GM23338 (cell line): ENCODE data around the gene TTPAL. TPM values are rescaled to one million over a fixed set of nuclear protein-coding genes. Genes with fewer than 3 reads are reported as not detected.

Source experiments
- ATAC-seq: fragments of 200-7000 bp; cut with Tn5 transposase; 3 replicates; pipeline ENCODE4 v1.9.1; 2020
- DNase-seq: peaks from one replicate; pipeline ENCODE4 v3.0.0-alpha.2; 2015; ENCODE audit warnings: low spot score
- H2AFZ ChIP-seq: fragments of 200-600 bp; sonication (generic); 2 replicates; pipeline ENCODE4 v1.8.0; 2016; ENCODE audit warnings: antibody characterized with exemption, mild to moderate bottlenecking, moderate library complexity
- H3F3A ChIP-seq: fragments of 200-600 bp; sonication (generic); replicated peaks from 2 replicates; pipeline ENCODE4 v1.8.0; 2017; ENCODE audit warnings: antibody characterized with exemption, mixed run types, low read depth
- H3K27ac ChIP-seq: fragments of 200-600 bp; sonication (generic); 2 replicates; pipeline ENCODE4 v1.6.1; 2016; ENCODE audit warnings: low read depth
- H3K27me3 ChIP-seq: fragments of 200-600 bp; sonication (generic); 2 replicates; pipeline ENCODE4 v1.8.0; 2016; ENCODE audit warnings: mild to moderate bottlenecking, mixed run types, moderate library complexity; ENCODE audit not compliant: insufficient read depth
- H3K36me3 ChIP-seq: fragments of 200-600 bp; sonication (generic); 2 replicates; pipeline ENCODE4 v1.8.0; 2016; ENCODE audit warnings: mild to moderate bottlenecking; ENCODE audit not compliant: insufficient read depth
- H3K4me1 ChIP-seq: fragments of 200-600 bp; sonication (generic); 2 replicates; pipeline ENCODE4 v1.8.0; 2016; ENCODE audit warnings: mild to moderate bottlenecking, moderate library complexity; ENCODE audit not compliant: insufficient read depth
- H3K4me2 ChIP-seq: fragments of 200-600 bp; sonication (generic); 2 replicates; pipeline ENCODE4 v1.7.1; 2017; ENCODE audit warnings: mixed run types
- H3K4me3 ChIP-seq: fragments of 200-600 bp; sonication (generic); 2 replicates; pipeline ENCODE4 v1.6.1; 2016; ENCODE audit warnings: mixed run types
- H3K79me2 ChIP-seq: fragments of 200-600 bp; sonication (generic); replicated peaks from 2 replicates; pipeline ENCODE4 v1.8.0; 2017; ENCODE audit warnings: mild to moderate bottlenecking; ENCODE audit not compliant: insufficient read depth
- H3K9me2 ChIP-seq: fragments of 200-600 bp; sonication (generic); 2 replicates; pipeline ENCODE4 v1.8.0; 2017; ENCODE audit not compliant: insufficient read depth
- H4K20me1 ChIP-seq: fragments of 200-600 bp; sonication (generic); replicated peaks from 2 replicates; pipeline ENCODE4 v1.8.0; 2017; ENCODE audit warnings: mild to moderate bottlenecking; ENCODE audit not compliant: insufficient read depth
- H3K27ac Mint-ChIP-seq: 2 replicates; pipeline ENCODE4 v1.8.0; 2020; ENCODE audit warnings: inconsistent platforms, mild to moderate bottlenecking, moderate library complexity, mixed read lengths
- H3K27me3 Mint-ChIP-seq: 3 replicates; pipeline ENCODE4 v1.8.0; 2022; ENCODE audit warnings: low read depth, mild to moderate bottlenecking, moderate library complexity, mixed read lengths, inconsistent platforms; ENCODE audit not compliant: insufficient read depth, poor library complexity
- H3K36me3 Mint-ChIP-seq: 3 replicates; pipeline ENCODE4 v1.8.0; 2021; ENCODE audit warnings: low read depth, mild to moderate bottlenecking, inconsistent platforms, moderate library complexity, mixed read lengths
- H3K4me1 Mint-ChIP-seq: 3 replicates; pipeline ENCODE4 v1.8.0; 2020; ENCODE audit warnings: mild to moderate bottlenecking, inconsistent platforms, mixed read lengths
- H3K4me3 Mint-ChIP-seq: 3 replicates; pipeline ENCODE4 v1.8.0; 2021; ENCODE audit warnings: moderate library complexity, mild to moderate bottlenecking, inconsistent platforms, mixed read lengths
- H3K9me3 Mint-ChIP-seq: 3 replicates; pipeline ENCODE4 v1.8.0; 2020; ENCODE audit warnings: moderate library complexity, mild to moderate bottlenecking, inconsistent platforms, mixed read lengths
- CREB1 ChIP-seq: fragments of 250-450 bp; sonication (Bioruptor Pico); IDR thresholded peaks from 2 replicates; pipeline ENCODE4 v1.5.0; 2020; ENCODE audit warnings: low read depth, mild to moderate bottlenecking, moderate library complexity
- EZH2 ChIP-seq: fragments of 200-600 bp; sonication (generic); IDR thresholded peaks from one replicate; pipeline ENCODE4 v1.8.0; 2017; ENCODE audit warnings: antibody characterized with exemption, mild to moderate bottlenecking, low read depth; ENCODE audit not compliant: unreplicated experiment
- EZH2phosphoT487 ChIP-seq: fragments of 200-600 bp; sonication (generic); IDR thresholded peaks from one replicate; pipeline ENCODE4 v1.8.1; 2018; ENCODE audit warnings: antibody characterized with exemption; ENCODE audit not compliant: unreplicated experiment
- JUNB ChIP-seq: IDR thresholded peaks from one replicate; pipeline ENCODE4 v1.6.1; 2016; ENCODE audit warnings: antibody characterized with exemption; ENCODE audit not compliant: unreplicated experiment
- NANOG ChIP-seq: IDR thresholded peaks from 2 replicates; pipeline ENCODE4 v1.6.1; 2016; ENCODE audit warnings: antibody characterized with exemption, borderline replicate concordance
- POLR2AphosphoS5 ChIP-seq: IDR thresholded peaks from 2 replicates; pipeline ENCODE4 v1.6.1; 2016; ENCODE audit warnings: antibody characterized with exemption, low read depth
- STAT1 ChIP-seq: IDR thresholded peaks from one replicate; pipeline ENCODE4 v1.6.1; 2016; ENCODE audit warnings: antibody characterized with exemption; ENCODE audit not compliant: unreplicated experiment
- ZNF114 ChIP-seq: fragments of 250-450 bp; sonication (Bioruptor Pico); IDR thresholded peaks from 2 replicates; pipeline ENCODE4 v1.5.0; 2020; ENCODE audit warnings: mild to moderate bottlenecking, moderate library complexity
- ZNF331 ChIP-seq: fragments of 250-450 bp; sonication (Bioruptor Pico); IDR thresholded peaks from 2 replicates; pipeline ENCODE4 v1.5.0; 2020; ENCODE audit warnings: low read depth, mild to moderate bottlenecking, moderate library complexity
- polyA plus RNA-seq: library from polyadenylated mRNA; unstranded; fragments of >200 nt; fragmentation: Nextera tagmentation; extraction: Ambion mirVana; gene quantifications from 2 replicates; pipeline ENCODE4 v1.2.1, GENCODE V29; 2016
- total RNA-seq: library from RNA; depleted of rRNA; stranded (reverse); fragments of >200 nt; shearing (Covaris generic); gene quantifications from 2 replicates; pipeline ENCODE4 v1.2.3, GENCODE V29; 2014
- TF ChIP-seq, protein P1 (sequence below): IDR thresholded peaks from one replicate; pipeline ENCODE4 v1.6.1; 2018; ENCODE audit warnings: antibody characterized with exemption; ENCODE audit not compliant: unreplicated experiment
- TF ChIP-seq, protein P2 (sequence below), 2 experiments: fragments of 200-600 bp in 1 of 2; sonication (generic) in 1 of 2; conservative IDR thresholded peaks; 2 replicates each; pipeline versions ENCODE4 v1.5.1 to v1.6.1; 2016 to 2017; ENCODE audit warnings: antibody characterized with exemption in 2 of 2, low read depth in 2 of 2, mild to moderate bottlenecking in 2 of 2, moderate library complexity in 1 of 2
- TF ChIP-seq, protein P3 (sequence below): IDR thresholded peaks from 2 replicates; pipeline ENCODE4 v1.6.1; 2016; ENCODE audit warnings: antibody characterized with exemption
- TF ChIP-seq, protein P4 (sequence below): fragments of 250-450 bp; sonication (Bioruptor Pico); IDR thresholded peaks from 2 replicates; pipeline ENCODE4 v1.5.0; 2020; ENCODE audit warnings: mild to moderate bottlenecking, moderate library complexity

TTPAL gene
- total and polyA plus RNA-seq, 2 experiments from 2014 or later = 3.7 to 10.2 TPM

DNA sequence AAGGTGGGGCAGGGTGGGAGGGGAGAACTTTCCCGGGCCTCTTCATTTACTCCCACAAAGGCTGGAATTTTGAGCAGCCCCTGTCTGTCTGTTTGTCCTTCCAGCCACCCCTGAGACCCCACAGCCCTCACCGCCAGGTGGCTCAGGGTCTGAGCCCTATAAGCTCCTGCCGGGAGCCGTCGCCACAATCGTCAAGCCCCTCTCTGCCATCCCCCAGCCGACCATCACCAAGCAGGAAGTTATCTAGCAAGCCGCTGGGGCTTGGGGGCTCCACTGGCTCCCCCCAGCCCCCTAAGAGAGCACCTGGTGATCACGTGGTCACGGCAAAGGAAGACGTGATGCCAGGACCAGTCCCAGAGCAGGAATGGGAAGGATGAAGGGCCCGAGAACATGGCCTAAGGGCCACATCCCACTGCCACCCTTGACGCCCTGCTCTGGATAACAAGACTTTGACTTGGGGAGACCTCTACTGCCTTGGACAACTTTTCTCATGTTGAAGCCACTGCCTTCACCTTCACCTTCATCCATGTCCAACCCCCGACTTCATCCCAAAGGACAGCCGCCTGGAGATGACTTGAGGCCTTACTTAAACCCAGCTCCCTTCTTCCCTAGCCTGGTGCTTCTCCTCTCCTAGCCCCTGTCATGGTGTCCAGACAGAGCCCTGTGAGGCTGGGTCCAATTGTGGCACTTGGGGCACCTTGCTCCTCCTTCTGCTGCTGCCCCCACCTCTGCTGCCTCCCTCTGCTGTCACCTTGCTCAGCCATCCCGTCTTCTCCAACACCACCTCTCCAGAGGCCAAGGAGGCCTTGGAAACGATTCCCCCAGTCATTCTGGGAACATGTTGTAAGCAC lies 46.0 kb upstream of the TTPAL start:
- H4K20me1 ChIP-seq = no peaks in the 10 kb centered on the region
- TF ChIP-seq ZNF114 (CRISPR knock-in tag) (no peak), ZNF331 (CRISPR knock-in tag) (no peak), CREB1 (CRISPR knock-in tag) (no peak), EZH2 (no peak), STAT1 (no peak), JUNB (no peak), EZH2phosphoT487 (no peak), NANOG (no peak), POLR2AphosphoS5 (no peak)
- TF ChIP-seq, protein P1, sequence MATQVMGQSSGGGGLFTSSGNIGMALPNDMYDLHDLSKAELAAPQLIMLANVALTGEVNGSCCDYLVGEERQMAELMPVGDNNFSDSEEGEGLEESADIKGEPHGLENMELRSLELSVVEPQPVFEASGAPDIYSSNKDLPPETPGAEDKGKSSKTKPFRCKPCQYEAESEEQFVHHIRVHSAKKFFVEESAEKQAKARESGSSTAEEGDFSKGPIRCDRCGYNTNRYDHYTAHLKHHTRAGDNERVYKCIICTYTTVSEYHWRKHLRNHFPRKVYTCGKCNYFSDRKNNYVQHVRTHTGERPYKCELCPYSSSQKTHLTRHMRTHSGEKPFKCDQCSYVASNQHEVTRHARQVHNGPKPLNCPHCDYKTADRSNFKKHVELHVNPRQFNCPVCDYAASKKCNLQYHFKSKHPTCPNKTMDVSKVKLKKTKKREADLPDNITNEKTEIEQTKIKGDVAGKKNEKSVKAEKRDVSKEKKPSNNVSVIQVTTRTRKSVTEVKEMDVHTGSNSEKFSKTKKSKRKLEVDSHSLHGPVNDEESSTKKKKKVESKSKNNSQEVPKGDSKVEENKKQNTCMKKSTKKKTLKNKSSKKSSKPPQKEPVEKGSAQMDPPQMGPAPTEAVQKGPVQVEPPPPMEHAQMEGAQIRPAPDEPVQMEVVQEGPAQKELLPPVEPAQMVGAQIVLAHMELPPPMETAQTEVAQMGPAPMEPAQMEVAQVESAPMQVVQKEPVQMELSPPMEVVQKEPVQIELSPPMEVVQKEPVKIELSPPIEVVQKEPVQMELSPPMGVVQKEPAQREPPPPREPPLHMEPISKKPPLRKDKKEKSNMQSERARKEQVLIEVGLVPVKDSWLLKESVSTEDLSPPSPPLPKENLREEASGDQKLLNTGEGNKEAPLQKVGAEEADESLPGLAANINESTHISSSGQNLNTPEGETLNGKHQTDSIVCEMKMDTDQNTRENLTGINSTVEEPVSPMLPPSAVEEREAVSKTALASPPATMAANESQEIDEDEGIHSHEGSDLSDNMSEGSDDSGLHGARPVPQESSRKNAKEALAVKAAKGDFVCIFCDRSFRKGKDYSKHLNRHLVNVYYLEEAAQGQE = no peak
- TF ChIP-seq, protein P2, sequence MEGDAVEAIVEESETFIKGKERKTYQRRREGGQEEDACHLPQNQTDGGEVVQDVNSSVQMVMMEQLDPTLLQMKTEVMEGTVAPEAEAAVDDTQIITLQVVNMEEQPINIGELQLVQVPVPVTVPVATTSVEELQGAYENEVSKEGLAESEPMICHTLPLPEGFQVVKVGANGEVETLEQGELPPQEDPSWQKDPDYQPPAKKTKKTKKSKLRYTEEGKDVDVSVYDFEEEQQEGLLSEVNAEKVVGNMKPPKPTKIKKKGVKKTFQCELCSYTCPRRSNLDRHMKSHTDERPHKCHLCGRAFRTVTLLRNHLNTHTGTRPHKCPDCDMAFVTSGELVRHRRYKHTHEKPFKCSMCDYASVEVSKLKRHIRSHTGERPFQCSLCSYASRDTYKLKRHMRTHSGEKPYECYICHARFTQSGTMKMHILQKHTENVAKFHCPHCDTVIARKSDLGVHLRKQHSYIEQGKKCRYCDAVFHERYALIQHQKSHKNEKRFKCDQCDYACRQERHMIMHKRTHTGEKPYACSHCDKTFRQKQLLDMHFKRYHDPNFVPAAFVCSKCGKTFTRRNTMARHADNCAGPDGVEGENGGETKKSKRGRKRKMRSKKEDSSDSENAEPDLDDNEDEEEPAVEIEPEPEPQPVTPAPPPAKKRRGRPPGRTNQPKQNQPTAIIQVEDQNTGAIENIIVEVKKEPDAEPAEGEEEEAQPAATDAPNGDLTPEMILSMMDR (conservative IDR thresholded peaks at IDR 0.05; ENCODE audit: low read depth in 2 of 2) = no peak
- TF ChIP-seq, protein P3, sequence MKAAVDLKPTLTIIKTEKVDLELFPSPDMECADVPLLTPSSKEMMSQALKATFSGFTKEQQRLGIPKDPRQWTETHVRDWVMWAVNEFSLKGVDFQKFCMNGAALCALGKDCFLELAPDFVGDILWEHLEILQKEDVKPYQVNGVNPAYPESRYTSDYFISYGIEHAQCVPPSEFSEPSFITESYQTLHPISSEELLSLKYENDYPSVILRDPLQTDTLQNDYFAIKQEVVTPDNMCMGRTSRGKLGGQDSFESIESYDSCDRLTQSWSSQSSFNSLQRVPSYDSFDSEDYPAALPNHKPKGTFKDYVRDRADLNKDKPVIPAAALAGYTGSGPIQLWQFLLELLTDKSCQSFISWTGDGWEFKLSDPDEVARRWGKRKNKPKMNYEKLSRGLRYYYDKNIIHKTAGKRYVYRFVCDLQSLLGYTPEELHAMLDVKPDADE = no peak
- TF ChIP-seq, protein P4, sequence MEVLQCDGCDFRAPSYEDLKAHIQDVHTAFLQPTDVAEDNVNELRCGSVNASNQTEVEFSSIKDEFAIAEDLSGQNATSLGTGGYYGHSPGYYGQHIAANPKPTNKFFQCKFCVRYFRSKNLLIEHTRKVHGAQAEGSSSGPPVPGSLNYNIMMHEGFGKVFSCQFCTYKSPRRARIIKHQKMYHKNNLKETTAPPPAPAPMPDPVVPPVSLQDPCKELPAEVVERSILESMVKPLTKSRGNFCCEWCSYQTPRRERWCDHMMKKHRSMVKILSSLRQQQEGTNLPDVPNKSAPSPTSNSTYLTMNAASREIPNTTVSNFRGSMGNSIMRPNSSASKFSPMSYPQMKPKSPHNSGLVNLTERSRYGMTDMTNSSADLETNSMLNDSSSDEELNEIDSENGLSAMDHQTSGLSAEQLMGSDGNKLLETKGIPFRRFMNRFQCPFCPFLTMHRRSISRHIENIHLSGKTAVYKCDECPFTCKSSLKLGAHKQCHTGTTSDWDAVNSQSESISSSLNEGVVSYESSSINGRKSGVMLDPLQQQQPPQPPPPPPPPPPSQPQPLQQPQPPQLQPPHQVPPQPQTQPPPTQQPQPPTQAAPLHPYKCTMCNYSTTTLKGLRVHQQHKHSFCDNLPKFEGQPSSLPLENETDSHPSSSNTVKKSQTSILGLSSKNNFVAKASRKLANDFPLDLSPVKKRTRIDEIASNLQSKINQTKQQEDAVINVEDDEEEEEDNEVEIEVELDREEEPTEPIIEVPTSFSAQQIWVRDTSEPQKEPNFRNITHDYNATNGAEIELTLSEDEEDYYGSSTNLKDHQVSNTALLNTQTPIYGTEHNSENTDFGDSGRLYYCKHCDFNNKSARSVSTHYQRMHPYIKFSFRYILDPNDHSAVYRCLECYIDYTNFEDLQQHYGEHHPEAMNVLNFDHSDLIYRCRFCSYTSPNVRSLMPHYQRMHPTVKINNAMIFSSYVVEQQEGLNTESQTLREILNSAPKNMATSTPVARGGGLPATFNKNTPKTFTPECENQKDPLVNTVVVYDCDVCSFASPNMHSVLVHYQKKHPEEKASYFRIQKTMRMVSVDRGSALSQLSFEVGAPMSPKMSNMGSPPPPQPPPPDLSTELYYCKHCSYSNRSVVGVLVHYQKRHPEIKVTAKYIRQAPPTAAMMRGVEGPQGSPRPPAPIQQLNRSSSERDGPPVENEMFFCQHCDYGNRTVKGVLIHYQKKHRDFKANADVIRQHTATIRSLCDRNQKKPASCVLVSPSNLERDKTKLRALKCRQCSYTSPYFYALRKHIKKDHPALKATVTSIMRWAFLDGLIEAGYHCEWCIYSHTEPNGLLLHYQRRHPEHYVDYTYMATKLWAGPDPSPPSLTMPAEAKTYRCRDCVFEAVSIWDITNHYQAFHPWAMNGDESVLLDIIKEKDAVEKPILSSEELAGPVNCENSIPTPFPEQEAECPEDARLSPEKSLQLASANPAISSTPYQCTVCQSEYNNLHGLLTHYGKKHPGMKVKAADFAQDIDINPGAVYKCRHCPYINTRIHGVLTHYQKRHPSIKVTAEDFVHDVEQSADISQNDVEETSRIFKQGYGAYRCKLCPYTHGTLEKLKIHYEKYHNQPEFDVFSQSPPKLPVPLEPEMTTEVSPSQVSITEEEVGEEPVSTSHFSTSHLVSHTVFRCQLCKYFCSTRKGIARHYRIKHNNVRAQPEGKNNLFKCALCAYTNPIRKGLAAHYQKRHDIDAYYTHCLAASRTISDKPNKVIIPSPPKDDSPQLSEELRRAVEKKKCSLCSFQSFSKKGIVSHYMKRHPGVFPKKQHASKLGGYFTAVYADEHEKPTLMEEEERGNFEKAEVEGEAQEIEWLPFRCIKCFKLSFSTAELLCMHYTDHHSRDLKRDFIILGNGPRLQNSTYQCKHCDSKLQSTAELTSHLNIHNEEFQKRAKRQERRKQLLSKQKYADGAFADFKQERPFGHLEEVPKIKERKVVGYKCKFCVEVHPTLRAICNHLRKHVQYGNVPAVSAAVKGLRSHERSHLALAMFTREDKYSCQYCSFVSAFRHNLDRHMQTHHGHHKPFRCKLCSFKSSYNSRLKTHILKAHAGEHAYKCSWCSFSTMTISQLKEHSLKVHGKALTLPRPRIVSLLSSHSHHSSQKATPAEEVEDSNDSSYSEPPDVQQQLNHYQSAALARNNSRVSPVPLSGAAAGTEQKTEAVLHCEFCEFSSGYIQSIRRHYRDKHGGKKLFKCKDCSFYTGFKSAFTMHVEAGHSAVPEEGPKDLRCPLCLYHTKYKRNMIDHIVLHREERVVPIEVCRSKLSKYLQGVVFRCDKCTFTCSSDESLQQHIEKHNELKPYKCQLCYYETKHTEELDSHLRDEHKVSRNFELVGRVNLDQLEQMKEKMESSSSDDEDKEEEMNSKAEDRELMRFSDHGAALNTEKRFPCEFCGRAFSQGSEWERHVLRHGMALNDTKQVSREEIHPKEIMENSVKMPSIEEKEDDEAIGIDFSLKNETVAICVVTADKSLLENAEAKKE (CRISPR knock-in tag) = no peak
- no peak overlapping the region for H3K4me2 ChIP-seq
- no peaks in the 10 kb centered on the region for H3K27me3 ChIP-seq
- H3K9me3 Mint-ChIP-seq = no peaks in the 10 kb centered on the region
- H3K4me1 Mint-ChIP-seq = no peaks in the 10 kb centered on the region
- no peaks in the 10 kb centered on the region for H3K36me3 Mint-ChIP-seq
- peaks cover 4% of the 10 kb centered on the region; the same call in 1 of the 2 replicates for H3K9me2 ChIP-seq
- H3K36me3 ChIP-seq = no peaks in the 10 kb centered on the region
- no peak overlapping the region for H3K4me3 Mint-ChIP-seq
- H3K4me1 ChIP-seq = no peaks in the 10 kb centered on the region
- H3K79me2 ChIP-seq = no peaks in the 10 kb centered on the region
- H3K27ac Mint-ChIP-seq = no peak overlapping the region
- peaks cover 7% of the 10 kb centered on the region for H3K27me3 Mint-ChIP-seq
- H2AFZ ChIP-seq = no peak overlapping the region
- no peaks in the 10 kb centered on the region for H3F3A ChIP-seq
- DNase-seq = no peak
- ATAC-seq = no peak
- H3K4me3 ChIP-seq = no peak overlapping the region
- H3K27ac ChIP-seq = no peak overlapping the region
